Astrocyte (in vitro differentiated cells and primary cell): ENCODE data around the gene SYDE2. TPM values are rescaled to one million over a fixed set of nuclear protein-coding genes. Genes with fewer than 3 reads are reported as not detected.

Experiments
- DNase-seq: peaks from one replicate; pipeline ENCODE4 v3.0.0-alpha.2; 2010; ENCODE audit warnings: low read depth
- FAIRE-seq: peaks from 2 replicates; lab custom pipeline; 2011; peaks lifted over from hg19 to GRCh38; lab: Jason Lieb, UNC
- H2AFZ ChIP-seq: 2 replicates; pipeline ENCODE4 v1.6.0; 2012; ENCODE audit warnings: low read depth, low read length, inconsistent platforms
- H3K27ac ChIP-seq: 2 replicates; pipeline ENCODE4 v1.5.1; 2011; ENCODE audit warnings: low read depth, low read length, inconsistent platforms
- H3K27me3 ChIP-seq: 2 replicates; pipeline ENCODE4 v1.6.0; 2011; ENCODE audit warnings: low read length, inconsistent platforms; ENCODE audit not compliant: insufficient read depth
- H3K36me3 ChIP-seq: 2 replicates; pipeline ENCODE4 v1.5.1; 2011; ENCODE audit warnings: low read length, inconsistent platforms; ENCODE audit not compliant: insufficient read depth
- H3K4me1 ChIP-seq: 2 replicates; pipeline ENCODE4 v1.5.1; 2011; ENCODE audit warnings: low read length, inconsistent platforms; ENCODE audit not compliant: insufficient read depth
- H3K4me2 ChIP-seq: 2 replicates; pipeline ENCODE4 v1.6.0; 2012; ENCODE audit warnings: low read length, inconsistent platforms
- H3K4me3 ChIP-seq: 2 replicates; pipeline ENCODE4 v1.5.1; 2011; ENCODE audit warnings: low read depth, mild to moderate bottlenecking, low read length, inconsistent platforms; ENCODE audit not compliant: insufficient read depth
- H3K79me2 ChIP-seq: 2 replicates; pipeline ENCODE4 v1.6.0; 2012; ENCODE audit warnings: mild to moderate bottlenecking, low read length, inconsistent platforms; ENCODE audit not compliant: insufficient read depth
- H3K9ac ChIP-seq: 2 replicates; pipeline ENCODE4 v1.6.0; 2012; ENCODE audit warnings: mild to moderate bottlenecking, low read length, inconsistent platforms
- H3K9me3 ChIP-seq: 2 replicates; pipeline ENCODE4 v1.5.1; 2012; ENCODE audit warnings: low read depth, mild to moderate bottlenecking, low read length, inconsistent platforms; ENCODE audit not compliant: insufficient read depth
- H4K20me1 ChIP-seq: 2 replicates; pipeline ENCODE4 v1.6.0; 2012; ENCODE audit warnings: low read length, inconsistent platforms; ENCODE audit not compliant: insufficient read depth
- H3K27ac Mint-ChIP-seq: one replicate; pipeline ENCODE4 v1.8.0; 2021; ENCODE audit warnings: mild to moderate bottlenecking, mixed read lengths; ENCODE audit not compliant: unreplicated experiment
- H3K27me3 Mint-ChIP-seq: one replicate; pipeline ENCODE4 v1.8.0; 2021; ENCODE audit warnings: low read depth, mixed read lengths; ENCODE audit not compliant: unreplicated experiment
- H3K36me3 Mint-ChIP-seq: one replicate; pipeline ENCODE4 v1.8.0; 2021; ENCODE audit warnings: low read depth, mixed read lengths; ENCODE audit not compliant: unreplicated experiment
- H3K4me1 Mint-ChIP-seq: one replicate; pipeline ENCODE4 v1.8.0; 2021; ENCODE audit warnings: low read depth, mixed read lengths; ENCODE audit not compliant: unreplicated experiment
- H3K4me3 Mint-ChIP-seq: one replicate; pipeline ENCODE4 v1.8.0; 2021; ENCODE audit warnings: mild to moderate bottlenecking, moderate library complexity, mixed read lengths; ENCODE audit not compliant: unreplicated experiment
- H3K9me3 Mint-ChIP-seq: one replicate; pipeline ENCODE4 v1.8.0; 2021; ENCODE audit warnings: mild to moderate bottlenecking, mixed read lengths; ENCODE audit not compliant: unreplicated experiment
- EZH2 ChIP-seq: IDR thresholded peaks from 2 replicates; pipeline ENCODE4 v1.6.1; 2012; ENCODE audit warnings: mild to moderate bottlenecking, low read length, inconsistent platforms; ENCODE audit not compliant: insufficient read depth
- total RNA-seq: library from RNA; stranded (reverse); gene quantifications from 2 replicates; pipeline ENCODE4 v1.2.1, GENCODE V29; 2021
- TF ChIP-seq, protein P1 (sequence below): IDR thresholded peaks from 2 replicates; pipeline ENCODE4 v1.5.1; 2011; ENCODE audit warnings: low read depth, mild to moderate bottlenecking, inconsistent platforms, low read length, moderate library complexity; ENCODE audit not compliant: insufficient read depth

The SYDE2 gene
- total RNA-seq, 1 donor from 2014 or later: 9.9 TPM

DNA sequence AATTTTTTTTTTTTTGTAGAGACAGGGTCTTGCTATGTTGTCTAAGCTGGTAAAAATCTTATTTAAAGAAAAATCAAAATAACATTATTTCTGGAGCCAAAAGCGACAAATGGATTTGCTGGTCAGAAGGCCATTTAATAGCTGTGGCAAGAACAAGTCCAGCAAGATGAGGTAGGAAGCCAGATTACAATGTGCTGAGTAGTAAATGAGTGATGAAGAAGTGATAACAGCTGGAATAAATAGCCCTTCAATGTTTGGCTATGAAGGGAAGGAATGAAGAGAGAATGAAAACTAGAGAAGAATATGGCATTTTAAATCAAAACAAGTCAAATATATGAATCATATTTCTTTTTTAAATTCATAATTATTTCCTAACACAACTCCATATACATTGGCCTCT lies 34.5 kb downstream of the SYDE2 start:
- Histone ChIP-seq H3K9ac (no peak overlapping the region), H3K9me3 (no peaks in the 10 kb centered on the region), H4K20me1 (no peaks in the 10 kb centered on the region), H3K27me3 (no peaks in the 10 kb centered on the region), H3K4me2 (no peak overlapping the region), H3K36me3 (no peaks in the 10 kb centered on the region), H3K4me3 (no peak overlapping the region), H2AFZ (no peak overlapping the region), H3K79me2 (no peaks in the 10 kb centered on the region), H3K27ac (no peak overlapping the region), H3K4me1 (no peaks in the 10 kb centered on the region)
- Mint-ChIP-seq H3K36me3 (no peaks in the 10 kb centered on the region), H3K27me3 (no peaks in the 10 kb centered on the region), H3K27ac (no peak overlapping the region), H3K4me3 (no peak overlapping the region), H3K4me1 (no peaks in the 10 kb centered on the region), H3K9me3 (no peaks in the 10 kb centered on the region)
- DNase-seq (peak; percentile 4), FAIRE-seq (no peak)
- TF ChIP-seq EZH2: no peak
- TF ChIP-seq, protein P1, sequence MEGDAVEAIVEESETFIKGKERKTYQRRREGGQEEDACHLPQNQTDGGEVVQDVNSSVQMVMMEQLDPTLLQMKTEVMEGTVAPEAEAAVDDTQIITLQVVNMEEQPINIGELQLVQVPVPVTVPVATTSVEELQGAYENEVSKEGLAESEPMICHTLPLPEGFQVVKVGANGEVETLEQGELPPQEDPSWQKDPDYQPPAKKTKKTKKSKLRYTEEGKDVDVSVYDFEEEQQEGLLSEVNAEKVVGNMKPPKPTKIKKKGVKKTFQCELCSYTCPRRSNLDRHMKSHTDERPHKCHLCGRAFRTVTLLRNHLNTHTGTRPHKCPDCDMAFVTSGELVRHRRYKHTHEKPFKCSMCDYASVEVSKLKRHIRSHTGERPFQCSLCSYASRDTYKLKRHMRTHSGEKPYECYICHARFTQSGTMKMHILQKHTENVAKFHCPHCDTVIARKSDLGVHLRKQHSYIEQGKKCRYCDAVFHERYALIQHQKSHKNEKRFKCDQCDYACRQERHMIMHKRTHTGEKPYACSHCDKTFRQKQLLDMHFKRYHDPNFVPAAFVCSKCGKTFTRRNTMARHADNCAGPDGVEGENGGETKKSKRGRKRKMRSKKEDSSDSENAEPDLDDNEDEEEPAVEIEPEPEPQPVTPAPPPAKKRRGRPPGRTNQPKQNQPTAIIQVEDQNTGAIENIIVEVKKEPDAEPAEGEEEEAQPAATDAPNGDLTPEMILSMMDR: no peak

DNA sequence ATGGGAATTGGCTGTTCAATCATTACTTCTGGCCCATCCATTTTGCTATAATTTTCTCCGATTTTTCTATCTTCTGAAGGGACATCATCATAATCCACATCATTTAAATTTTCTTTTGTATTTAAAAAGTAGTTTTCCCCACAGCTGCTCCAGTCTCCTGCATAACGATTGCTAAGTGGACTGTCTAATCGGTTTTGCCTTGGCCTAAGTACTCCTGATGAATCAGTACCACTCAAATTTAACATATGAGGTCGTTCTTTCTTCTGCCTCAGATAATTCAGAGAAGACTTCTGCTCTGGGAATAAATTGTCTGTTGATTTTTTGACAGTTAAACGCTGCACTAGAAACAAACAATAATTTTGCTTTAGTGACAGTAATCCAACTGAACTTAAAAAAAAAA lies 41.9 kb downstream of the SYDE2 start:
- H3K4me3 ChIP-seq: no peak overlapping the region
- H3K27ac Mint-ChIP-seq: no peak overlapping the region
- H3K36me3 ChIP-seq: no peaks in the 10 kb centered on the region
- no peak overlapping the region for H3K27ac ChIP-seq
- H3K4me3 Mint-ChIP-seq: no peak overlapping the region
- no peaks in the 10 kb centered on the region for H3K4me1 Mint-ChIP-seq
- H3K36me3 Mint-ChIP-seq: no peaks in the 10 kb centered on the region
- no peak overlapping the region for H3K4me2 ChIP-seq
- no peaks in the 10 kb centered on the region for H3K79me2 ChIP-seq
- no peaks in the 10 kb centered on the region for H3K27me3 Mint-ChIP-seq
- H3K4me1 ChIP-seq: no peaks in the 10 kb centered on the region
- FAIRE-seq (no peak), DNase-seq (no peak)
- H3K9me3 ChIP-seq: no peaks in the 10 kb centered on the region
- no peak overlapping the region for H2AFZ ChIP-seq
- no peaks in the 10 kb centered on the region for H3K9me3 Mint-ChIP-seq
- no peaks in the 10 kb centered on the region for H3K27me3 ChIP-seq
- H4K20me1 ChIP-seq: no peaks in the 10 kb centered on the region
- no peak for TF ChIP-seq EZH2
- TF ChIP-seq, protein P1: no peak
- H3K9ac ChIP-seq: no peak overlapping the region

DNA sequence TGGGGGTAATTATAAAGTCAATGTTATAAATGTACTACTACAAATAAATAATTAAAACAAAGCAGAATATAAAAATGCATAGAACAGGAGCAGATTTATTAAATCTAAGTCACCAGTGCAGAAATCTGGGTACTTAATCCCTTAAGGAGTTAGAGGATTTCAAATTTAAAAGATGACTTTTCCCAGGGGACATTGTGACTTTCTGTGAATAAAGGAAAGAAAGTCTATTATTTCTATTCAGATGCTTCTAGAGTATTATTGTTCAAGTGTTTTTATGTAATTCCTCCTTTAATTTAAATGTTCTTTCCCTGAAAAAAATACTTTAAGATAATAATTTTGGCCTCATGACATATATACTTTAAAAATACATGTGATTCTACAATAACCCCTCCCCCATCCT lies 43.4 kb downstream of the SYDE2 start:
- H3K4me3 ChIP-seq: no peak overlapping the region
- no peaks in the 10 kb centered on the region for H3K27me3 ChIP-seq
- H4K20me1 ChIP-seq: no peaks in the 10 kb centered on the region
- no peaks in the 10 kb centered on the region for H3K9me3 ChIP-seq
- H3K79me2 ChIP-seq: no peaks in the 10 kb centered on the region
- Mint-ChIP-seq H3K36me3 (no peaks in the 10 kb centered on the region), H3K9me3 (no peaks in the 10 kb centered on the region), H3K4me3 (no peak overlapping the region), H3K4me1 (peaks cover 4% of the 10 kb centered on the region), H3K27ac (no peak overlapping the region), H3K27me3 (no peaks in the 10 kb centered on the region)
- no peaks in the 10 kb centered on the region for H3K4me1 ChIP-seq
- H2AFZ ChIP-seq: no peak overlapping the region
- no peak overlapping the region for H3K27ac ChIP-seq
- DNase-seq: no peak
- H3K9ac ChIP-seq: no peak overlapping the region
- FAIRE-seq: no peak
- H3K4me2 ChIP-seq: no peak overlapping the region
- H3K36me3 ChIP-seq: no peaks in the 10 kb centered on the region
- TF ChIP-seq, protein P1: no peak
- no peak for TF ChIP-seq EZH2
